Measurements from ENCODE around the gene IL6. TPM values are rescaled to one million over a fixed set of nuclear protein-coding genes. Genes with fewer than 3 reads are reported as not detected.

Gene IL6
- total RNA-seq, 1 experiment from 2014 or later: 113 TPM

DNA sequence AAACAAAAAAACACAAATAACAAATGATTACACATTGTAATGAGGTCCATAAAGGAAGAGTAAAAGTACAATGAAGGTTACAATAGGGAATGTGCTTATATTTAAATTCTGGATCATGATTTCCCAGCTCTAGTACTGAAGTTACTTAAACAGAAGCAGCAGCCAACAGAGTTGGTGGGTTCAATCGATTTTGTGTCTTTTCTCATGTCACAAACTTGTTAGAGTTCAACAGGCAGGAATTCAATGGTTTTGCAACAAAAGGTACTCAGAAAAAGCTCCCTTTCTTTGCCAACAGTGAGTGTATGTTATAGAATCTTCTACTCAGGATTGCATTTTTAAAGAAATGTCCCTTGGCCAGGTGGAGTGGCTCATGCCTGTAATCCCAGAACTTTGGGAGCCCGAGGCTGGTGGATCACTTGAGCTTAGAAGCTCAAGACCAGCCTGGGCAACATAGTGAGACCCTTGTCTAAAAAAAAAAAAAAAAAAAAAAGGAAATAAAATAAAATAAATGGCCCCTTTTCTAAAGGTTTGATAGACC lies 29.6 kb upstream of the IL6 start:
- Histone ChIP-seq H3K9me2 (replicated peaks; ENCODE audit: low read length) (no peaks in the 10 kb centered on the region), H3K27me3 (ENCODE audit: low read length) (no peaks in the 10 kb centered on the region), H3K9me3 (ENCODE audit: low read length) (no peaks in the 10 kb centered on the region), H3K27ac (ENCODE audit: low read length) (no peak overlapping the region), H2AFZ (ENCODE audit: low read length) (no peak overlapping the region), H3K4me3 (ENCODE audit: low read length) (no peak overlapping the region), H4K20me1 (ENCODE audit: low read length) (no peaks in the 10 kb centered on the region), H3K4me1 (ENCODE audit: insufficient read depth, low read length) (no peaks in the 10 kb centered on the region), H3F3A (ENCODE audit: low read length, unreplicated experiment) (no peaks in the 10 kb centered on the region), H3K36me3 (ENCODE audit: low read depth, low read length) (no peaks in the 10 kb centered on the region), H3K79me2 (ENCODE audit: low read length) (no peaks in the 10 kb centered on the region), H3K4me2 (ENCODE audit: low read length) (no peak overlapping the region), H3K9ac (ENCODE audit: low read length) (no peak overlapping the region)
- no TSS peak for BruUV-seq (replicated peaks)
- intact Hi-C loops (cut with micrococcal nuclease): no loop called here
- ChIA-PET CTCF (no interaction called here), POLR2A (ENCODE audit: unreplicated experiment) (interaction anchor here (0.7 kb wide), 1 partner anchor 20 kb away, joined by 33 read pairs; no protein-coding TSS in a partner anchor)
- no peak for ATAC-seq
- no peak for DNase-seq
- no peak for TF ChIP-seq EZH2phosphoT487 (IDR thresholded peaks at IDR 0.05; ENCODE audit: borderline replicate concordance, low read length)
- no peak for TF ChIP-seq EZH2 (IDR thresholded peaks at IDR 0.05; ENCODE audit: low read length, unreplicated experiment)

- ChIA-PET POLR2A (ENCODE audit: unreplicated experiment) (interaction anchor here (0.7 kb wide), 1 partner anchor 20 kb away, joined by 33 read pairs; no protein-coding TSS in a partner anchor), CTCF (no interaction called here)
- no peaks in the 10 kb centered on the region for H3K36me3 ChIP-seq (ENCODE audit: low read depth, low read length)
- no peak overlapping the region for H3K9ac ChIP-seq (ENCODE audit: low read length)
- H3K4me2 ChIP-seq (ENCODE audit: low read length): no peak overlapping the region
- H3K27ac ChIP-seq (ENCODE audit: low read length): no peak overlapping the region
- no peak overlapping the region for H2AFZ ChIP-seq (ENCODE audit: low read length)
- H3K9me2 ChIP-seq (replicated peaks; ENCODE audit: low read length): no peaks in the 10 kb centered on the region
- no peak overlapping the region for H3K4me3 ChIP-seq (ENCODE audit: low read length)
- H4K20me1 ChIP-seq (ENCODE audit: low read length): no peaks in the 10 kb centered on the region
- H3K4me1 ChIP-seq (ENCODE audit: insufficient read depth, low read length): no peaks in the 10 kb centered on the region; the same call in 1 of the 2 replicates
- DNase-seq (no peak), ATAC-seq (no peak)
- no peaks in the 10 kb centered on the region for H3K27me3 ChIP-seq (ENCODE audit: low read length)
- H3F3A ChIP-seq (ENCODE audit: low read length, unreplicated experiment): no peaks in the 10 kb centered on the region
- H3K79me2 ChIP-seq (ENCODE audit: low read length): no peaks in the 10 kb centered on the region
- H3K9me3 ChIP-seq (ENCODE audit: low read length): no peaks in the 10 kb centered on the region
- TF ChIP-seq, protein P1, sequence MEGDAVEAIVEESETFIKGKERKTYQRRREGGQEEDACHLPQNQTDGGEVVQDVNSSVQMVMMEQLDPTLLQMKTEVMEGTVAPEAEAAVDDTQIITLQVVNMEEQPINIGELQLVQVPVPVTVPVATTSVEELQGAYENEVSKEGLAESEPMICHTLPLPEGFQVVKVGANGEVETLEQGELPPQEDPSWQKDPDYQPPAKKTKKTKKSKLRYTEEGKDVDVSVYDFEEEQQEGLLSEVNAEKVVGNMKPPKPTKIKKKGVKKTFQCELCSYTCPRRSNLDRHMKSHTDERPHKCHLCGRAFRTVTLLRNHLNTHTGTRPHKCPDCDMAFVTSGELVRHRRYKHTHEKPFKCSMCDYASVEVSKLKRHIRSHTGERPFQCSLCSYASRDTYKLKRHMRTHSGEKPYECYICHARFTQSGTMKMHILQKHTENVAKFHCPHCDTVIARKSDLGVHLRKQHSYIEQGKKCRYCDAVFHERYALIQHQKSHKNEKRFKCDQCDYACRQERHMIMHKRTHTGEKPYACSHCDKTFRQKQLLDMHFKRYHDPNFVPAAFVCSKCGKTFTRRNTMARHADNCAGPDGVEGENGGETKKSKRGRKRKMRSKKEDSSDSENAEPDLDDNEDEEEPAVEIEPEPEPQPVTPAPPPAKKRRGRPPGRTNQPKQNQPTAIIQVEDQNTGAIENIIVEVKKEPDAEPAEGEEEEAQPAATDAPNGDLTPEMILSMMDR (conservative IDR thresholded peaks at IDR 0.05; ENCODE audit: low read depth, low read length): no peak
- TF ChIP-seq EZH2phosphoT487 (IDR thresholded peaks at IDR 0.05; ENCODE audit: borderline replicate concordance, low read length) (no peak), EZH2 (IDR thresholded peaks at IDR 0.05; ENCODE audit: low read length, unreplicated experiment) (no peak)
- intact Hi-C loops (cut with micrococcal nuclease): no loop called here
- no TSS peak for BruUV-seq (replicated peaks)
Observed at GRCh38 chr7:22697876-22698606, 29.0 kb upstream of the IL6 start.

GRCh38 chr7:22698767-22699166 lies 28.2 kb upstream of the IL6 start:
- H3K79me2 ChIP-seq (ENCODE audit: low read length): no peaks in the 10 kb centered on the region
- BruUV-seq (replicated peaks): no TSS peak

More at GRCh38 chr7:22698767-22699166, 28.2 kb upstream of the IL6 start:
- Histone ChIP-seq H3K4me2 (ENCODE audit: low read length) (no peak overlapping the region), H2AFZ (ENCODE audit: low read length) (no peak overlapping the region), H3K9me2 (replicated peaks; ENCODE audit: low read length) (no peaks in the 10 kb centered on the region), H3K4me1 (ENCODE audit: insufficient read depth, low read length) (no peaks in the 10 kb centered on the region; the same call in 1 of the 2 replicates), H3K27ac (ENCODE audit: low read length) (no peak overlapping the region), H4K20me1 (ENCODE audit: low read length) (no peaks in the 10 kb centered on the region), H3K36me3 (ENCODE audit: low read depth, low read length) (no peaks in the 10 kb centered on the region), H3F3A (ENCODE audit: low read length, unreplicated experiment) (no peaks in the 10 kb centered on the region), H3K9ac (ENCODE audit: low read length) (no peak overlapping the region), H3K27me3 (ENCODE audit: low read length) (no peaks in the 10 kb centered on the region), H3K4me3 (ENCODE audit: low read length) (no peak overlapping the region), H3K9me3 (ENCODE audit: low read length) (no peaks in the 10 kb centered on the region)
- CTCF ChIA-PET: no interaction called here
- intact Hi-C loops (cut with micrococcal nuclease): no loop called here
- ATAC-seq (no peak), DNase-seq (no peak)
- POLR2A ChIA-PET (ENCODE audit: unreplicated experiment): no interaction called here
- TF ChIP-seq, protein P1 (conservative IDR thresholded peaks at IDR 0.05; ENCODE audit: low read depth, low read length): no peak
- no peak for TF ChIP-seq EZH2 (IDR thresholded peaks at IDR 0.05; ENCODE audit: low read length, unreplicated experiment)

Data from PC-3 (cell line).